Upper lobe of left lung (tissue), 6 donors: ENCODE measurements around the gene LDB2. TPM values are rescaled to one million over a fixed set of nuclear protein-coding genes. Genes with fewer than 3 reads are reported as not detected.

Experiments
- ATAC-seq, 2 donors: fragments of 200-7000 bp; cut with Tn5 transposase; one replicate each; pipeline ENCODE4 v1.9.1; 2022; ENCODE audit warnings: mild to moderate bottlenecking in 2 of 2, moderate library complexity in 2 of 2; ENCODE audit not compliant: low FRiP score in 2 of 2
- DNase-seq, 2 donors: peaks; one replicate each; pipeline ENCODE4 v3.0.0-alpha.2; 2019 to 2020
- H3K27ac ChIP-seq, 4 donors: fragments of 200-600 bp; sonication (generic); one replicate each; pipeline ENCODE4 v1.5.1; 2016 to 2019
- H3K27me3 ChIP-seq, 4 donors: fragments of 200-600 bp; sonication (generic); one replicate each; pipeline ENCODE4 v1.5.1; 2017 to 2019
- H3K36me3 ChIP-seq, 4 donors: fragments of 200-600 bp; sonication (generic); one replicate each; pipeline ENCODE4 v1.5.1; 2016 to 2019
- H3K4me1 ChIP-seq, 4 donors: fragments of 200-600 bp; sonication (generic); one replicate each; pipeline ENCODE4 v1.5.1; 2018 to 2019
- H3K4me3 ChIP-seq, 4 donors: fragments of 200-600 bp; sonication (generic); one replicate each; pipeline ENCODE4 v1.5.1; 2017 to 2019; ENCODE audit warnings: mild to moderate bottlenecking in 2 of 4, moderate library complexity in 1 of 4
- H3K9me3 ChIP-seq, 4 donors: fragments of 200-600 bp; sonication (generic); one replicate each; pipeline ENCODE4 v1.5.1; 2018 to 2019
- EP300 ChIP-seq, 4 donors: sonication (generic); formaldehyde crosslinking; IDR thresholded peaks; one replicate each; pipeline ENCODE4 v1.5.1; 2017; ENCODE audit warnings: antibody characterized with exemption in 4 of 4, control low read depth in 2 of 4
- POLR2A ChIP-seq, 4 donors: fragments of 450-650 bp; IDR thresholded peaks; one replicate each; pipeline ENCODE4 v1.5.1; 2016 to 2017; ENCODE audit warnings: antibody characterized with exemption in 4 of 4, mild to moderate bottlenecking in 2 of 4
- POLR2AphosphoS5 ChIP-seq, 2 donors: sonication (generic); formaldehyde crosslinking; IDR thresholded peaks; one replicate each; pipeline ENCODE4 v1.5.1; 2017; ENCODE audit warnings: antibody characterized with exemption in 2 of 2
- WGBS, 2 donors: methylation state at CpG; one replicate each; pipeline ENCODE4 v1.1.5; 2017 to 2018; 5-methylcytosine and 5-hydroxymethylcytosine counted together
- total RNA-seq, 6 donors: library from RNA; depleted of rRNA in 4 of 6; stranded (reverse); fragments of >200 nt in 4 of 6; gene quantifications; one replicate each; pipeline versions ENCODE4 v1.1.0 to v1.2.1, GENCODE V29; 2016 to 2021
- TF ChIP-seq, protein P1 (sequence below), 6 experiments: fragments of 450-650 bp in 4 of 6; fragments of 200-600 bp in 2 of 6; sonication (generic) in 2 of 6; IDR thresholded peaks; one replicate each; pipeline ENCODE4 v1.5.1; 2016 to 2019; ENCODE audit warnings: antibody characterized with exemption in 6 of 6
- donor health status: DM: no; HTN: no; CAD: no; lungs with moderate emphysema.
- donor health status: DM: no; HTN: yes; CAD: no; lungs with severe emphysema.

LDB2 gene
- total RNA-seq, 6 donors from 2014 or later = 34.6 to 94.4 (median 45.9) TPM

DNA sequence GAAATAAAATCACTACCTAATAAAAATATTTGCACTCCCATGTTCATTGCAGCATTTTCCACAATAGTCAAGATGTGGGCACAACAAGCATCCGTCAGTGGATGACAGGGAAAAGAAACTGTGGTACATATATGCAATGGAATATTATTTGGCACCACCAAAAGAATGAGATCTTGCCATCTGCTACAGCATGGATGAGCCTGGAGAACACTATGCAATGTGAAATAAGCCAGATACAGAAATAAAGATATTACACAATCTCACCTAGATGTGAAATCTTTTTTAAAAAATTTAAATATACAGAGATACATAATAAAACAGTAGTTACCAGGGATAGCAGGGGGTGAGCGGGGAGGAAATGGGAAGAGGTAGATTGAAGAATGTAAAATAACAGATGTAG is 44.8 kb downstream of the LDB2 start:
- H3K4me1 ChIP-seq = peaks cover 2 to 22% (median 10%) of the 10 kb centered on the region in 4 donors
- peak overlapping the region in 1 of 4 donors; percentile 94 for H3K27ac ChIP-seq
- TF ChIP-seq, protein P1, sequence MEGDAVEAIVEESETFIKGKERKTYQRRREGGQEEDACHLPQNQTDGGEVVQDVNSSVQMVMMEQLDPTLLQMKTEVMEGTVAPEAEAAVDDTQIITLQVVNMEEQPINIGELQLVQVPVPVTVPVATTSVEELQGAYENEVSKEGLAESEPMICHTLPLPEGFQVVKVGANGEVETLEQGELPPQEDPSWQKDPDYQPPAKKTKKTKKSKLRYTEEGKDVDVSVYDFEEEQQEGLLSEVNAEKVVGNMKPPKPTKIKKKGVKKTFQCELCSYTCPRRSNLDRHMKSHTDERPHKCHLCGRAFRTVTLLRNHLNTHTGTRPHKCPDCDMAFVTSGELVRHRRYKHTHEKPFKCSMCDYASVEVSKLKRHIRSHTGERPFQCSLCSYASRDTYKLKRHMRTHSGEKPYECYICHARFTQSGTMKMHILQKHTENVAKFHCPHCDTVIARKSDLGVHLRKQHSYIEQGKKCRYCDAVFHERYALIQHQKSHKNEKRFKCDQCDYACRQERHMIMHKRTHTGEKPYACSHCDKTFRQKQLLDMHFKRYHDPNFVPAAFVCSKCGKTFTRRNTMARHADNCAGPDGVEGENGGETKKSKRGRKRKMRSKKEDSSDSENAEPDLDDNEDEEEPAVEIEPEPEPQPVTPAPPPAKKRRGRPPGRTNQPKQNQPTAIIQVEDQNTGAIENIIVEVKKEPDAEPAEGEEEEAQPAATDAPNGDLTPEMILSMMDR (IDR thresholded peaks at IDR 0.05) = no peak
- TF ChIP-seq EP300 (IDR thresholded peaks at IDR 0.05) (no peak), POLR2AphosphoS5 (IDR thresholded peaks at IDR 0.05) (no peak), POLR2A (IDR thresholded peaks at IDR 0.05) (no peak)
- H3K4me3 ChIP-seq = no peak overlapping the region
- H3K36me3 ChIP-seq = no peaks in the 10 kb centered on the region
- no peaks in the 10 kb centered on the region for H3K9me3 ChIP-seq
- WGBS, 2 donors = 93 to 95% methylated on average over 2 of the region's 2 CpGs
- ATAC-seq (no peak), DNase-seq (no peak)
- no peaks in the 10 kb centered on the region for H3K27me3 ChIP-seq

DNA sequence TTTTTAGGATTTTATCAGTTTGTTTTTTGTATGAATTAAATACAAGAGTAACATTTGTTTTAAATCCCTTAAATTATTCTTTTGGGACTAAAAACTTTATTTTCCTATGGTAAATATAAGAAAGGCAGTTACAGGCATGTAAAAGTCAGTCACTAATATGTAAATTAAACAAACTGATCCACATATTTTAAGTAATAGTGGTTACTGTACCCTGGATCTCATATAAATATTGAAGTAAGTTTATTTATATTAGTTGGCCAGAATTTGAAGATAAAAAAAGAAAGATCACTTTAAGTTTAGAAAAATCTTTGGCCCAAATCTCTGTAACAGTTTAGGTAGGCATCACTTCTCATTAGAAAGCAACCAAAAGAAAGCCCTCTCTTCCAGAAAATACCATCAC is 45.8 kb downstream of the LDB2 start:
- Histone ChIP-seq H3K9me3 (no peaks in the 10 kb centered on the region), H3K27me3 (no peaks in the 10 kb centered on the region), H3K36me3 (no peaks in the 10 kb centered on the region), H3K4me3 (no peak overlapping the region), H3K27ac (peak overlapping the region in 2 of 4 donors; percentile 28 to 94), H3K4me1 (peaks cover 2 to 22% (median 8%) of the 10 kb centered on the region in 4 donors)
- no peak for TF ChIP-seq POLR2AphosphoS5 (IDR thresholded peaks at IDR 0.05)
- TF ChIP-seq, protein P1 (IDR thresholded peaks at IDR 0.05) = no peak
- no peak for TF ChIP-seq POLR2A (IDR thresholded peaks at IDR 0.05)
- no peak for TF ChIP-seq EP300 (IDR thresholded peaks at IDR 0.05)
- ATAC-seq (no peak), DNase-seq (no peak)

DNA sequence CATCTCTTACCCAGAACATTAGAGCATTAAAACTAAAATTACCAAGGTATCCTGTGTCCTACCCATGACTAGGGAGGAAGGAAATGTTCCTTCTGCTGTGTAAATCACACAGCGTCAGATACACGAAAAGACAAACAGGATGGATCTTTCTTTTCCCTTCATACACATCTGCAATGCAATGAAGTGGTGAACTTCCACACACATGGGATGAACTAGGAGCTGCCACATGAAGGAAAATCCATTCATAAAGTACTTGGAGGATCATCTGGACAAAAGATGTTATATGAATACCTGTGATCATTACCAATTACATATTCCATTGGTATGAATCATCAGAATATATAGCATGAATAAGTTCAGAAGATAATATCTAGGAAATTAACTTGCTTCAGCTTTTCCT is 46.2 kb downstream of the LDB2 start:
- 40 to 71% methylated on average over 2 of the region's 2 CpGs for WGBS, 2 donors
- TF ChIP-seq POLR2AphosphoS5 (IDR thresholded peaks at IDR 0.05) (peak in 1 of 2 donors; percentile 71), EP300 (IDR thresholded peaks at IDR 0.05) (peak in 1 of 4 donors; percentile 82)
- TF ChIP-seq, protein P1 (IDR thresholded peaks at IDR 0.05) = no peak
- H3K27me3 ChIP-seq = no peaks in the 10 kb centered on the region
- no peaks in the 10 kb centered on the region for H3K9me3 ChIP-seq
- peaks cover 2 to 18% (median 5%) of the 10 kb centered on the region in 4 donors for H3K4me1 ChIP-seq
- H3K4me3 ChIP-seq = no peak overlapping the region
- no peak for DNase-seq
- H3K36me3 ChIP-seq = no peaks in the 10 kb centered on the region
- ATAC-seq = no peak
- H3K27ac ChIP-seq = peak overlapping the region in 2 of 4 donors; percentile 75 to 94

DNA sequence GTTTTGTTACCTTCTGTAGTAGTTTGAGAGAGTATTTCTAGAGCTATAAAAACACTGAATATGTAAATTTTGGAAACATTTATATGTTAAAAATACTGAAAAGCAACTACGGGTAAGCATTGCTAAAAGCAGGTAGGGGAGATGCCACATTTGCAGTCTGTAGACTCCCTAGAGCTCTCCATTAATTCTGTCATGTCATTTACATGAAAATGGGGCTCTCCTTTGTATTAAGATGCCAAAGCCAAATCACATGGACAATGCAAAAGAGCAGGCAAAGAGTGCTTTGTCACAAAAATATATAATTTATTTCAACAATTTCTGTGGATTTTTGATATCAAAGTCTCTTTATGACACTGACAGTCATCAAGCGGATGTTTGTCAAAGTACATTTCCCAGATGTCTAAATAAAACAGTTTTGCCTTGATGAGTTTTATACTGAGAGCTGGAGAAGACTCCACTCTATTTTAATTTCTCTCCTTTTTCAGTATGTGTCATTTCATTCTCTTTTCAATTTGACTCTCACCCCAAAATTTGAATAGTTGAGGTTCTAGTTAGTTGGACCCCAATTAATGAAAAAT is 51.8 kb downstream of the LDB2 start:
- ATAC-seq = no peak
- no peaks in the 10 kb centered on the region for H3K9me3 ChIP-seq

More for the DNA sequence above, 51.8 kb downstream of the LDB2 start:
- Histone ChIP-seq H3K27ac (peak overlapping the region in 1 of 4 donors; percentile 49), H3K27me3 (no peaks in the 10 kb centered on the region), H3K36me3 (no peaks in the 10 kb centered on the region), H3K4me1 (peaks cover 5 to 20% (median 9%) of the 10 kb centered on the region in 4 donors), H3K4me3 (no peak overlapping the region)
- DNase-seq = no peak
- 87 to 95% methylated on average over 2 of the region's 2 CpGs for WGBS, 2 donors
- TF ChIP-seq POLR2A (IDR thresholded peaks at IDR 0.05) (no peak), POLR2AphosphoS5 (IDR thresholded peaks at IDR 0.05) (no peak), EP300 (IDR thresholded peaks at IDR 0.05) (no peak)
- TF ChIP-seq, protein P1 (IDR thresholded peaks at IDR 0.05) = no peak
